Activated CD8-positive, alpha-beta memory T cell treated with anti-CD3 and anti-CD28 coated beads, Interleukin-2, amount 50 U/mL, for 4 hours (primary cell): ENCODE measurements around the gene ADGRD1.
"Not testable (repeated sequence)": the region's sequence is repeated elsewhere in the genome, so short reads cannot be mapped to it uniquely, and the experiment has no call there.

Experiments
- DNase-seq: peaks from one replicate; pipeline ENCODE4 v3.0.0-alpha.2; 2020

Gene ADGRD1

GRCh38 chr12:130953771-130954543, at the start of gene ADGRD1:
Gene ADGRD1 (plus strand): TSS chr12:130953907. CDS start chr12:130954466, 559 bp downstream.
- no peak for DNase-seq

DNA sequence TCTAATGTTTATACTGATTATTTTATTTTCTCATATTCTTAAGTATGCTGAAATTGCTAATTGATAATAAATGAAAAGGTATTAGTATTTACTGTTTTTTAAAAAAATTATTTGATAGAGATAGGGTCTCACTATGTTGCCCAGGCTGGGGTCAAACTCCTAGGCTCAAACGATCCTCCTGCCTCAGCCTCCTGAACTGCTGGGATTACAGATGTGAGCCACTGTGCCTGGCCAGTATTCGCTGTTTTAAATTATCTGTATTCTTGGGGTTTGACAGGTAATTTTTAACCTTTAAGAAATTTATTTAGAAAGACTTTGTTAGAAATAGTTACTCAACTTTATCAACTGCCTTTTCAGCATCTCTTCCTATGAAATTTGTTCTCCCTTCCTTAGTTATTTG, 49.6 kb upstream of the ADGRD1 start:
- no peak for DNase-seq

DNA sequence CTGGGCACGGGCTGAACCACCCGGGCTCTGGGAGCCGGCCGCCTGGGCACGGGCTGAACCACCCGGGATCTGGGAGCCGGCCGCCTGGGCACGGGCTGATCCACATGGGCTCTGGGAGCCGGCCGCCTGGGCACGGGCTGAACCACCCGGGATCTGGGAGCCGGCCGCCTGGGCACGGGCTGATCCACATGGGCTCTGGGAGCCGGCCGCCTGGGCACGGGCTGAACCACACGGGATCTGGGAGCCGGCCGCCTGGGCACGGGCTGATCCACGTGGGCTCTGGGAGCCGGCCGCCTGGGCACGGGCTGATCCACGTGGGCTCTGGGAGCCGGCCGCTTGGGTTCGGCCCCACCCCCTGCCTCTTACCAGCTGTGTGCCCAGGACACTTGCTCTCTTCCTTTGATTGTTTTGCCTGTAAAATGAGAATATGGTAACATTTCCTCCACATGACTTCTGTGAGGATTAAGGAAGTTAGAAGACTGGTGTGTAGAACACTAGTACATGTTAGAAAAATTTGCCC, 48.7 kb upstream of the ADGRD1 start:
- DNase-seq: not testable (repeated sequence)

DNA sequence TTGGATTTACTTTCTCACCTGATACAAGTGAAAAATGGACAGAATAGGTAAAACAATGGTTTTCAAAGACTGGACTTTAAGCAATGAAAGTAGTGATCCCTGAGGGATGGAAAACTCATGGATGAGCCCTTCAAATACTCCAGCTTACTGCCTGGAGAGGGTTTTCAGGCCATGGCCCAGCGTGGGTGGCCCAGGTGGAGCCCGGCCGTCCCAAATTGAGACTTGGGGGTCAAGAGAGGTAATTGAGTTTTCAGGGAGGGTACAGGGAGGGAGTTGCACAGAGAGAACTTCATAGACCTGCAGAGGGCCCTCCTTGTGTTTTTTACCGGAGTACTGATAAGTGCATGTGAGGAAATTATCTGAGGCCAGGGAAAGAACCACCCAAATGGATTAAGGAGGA, 44.6 kb upstream of the ADGRD1 start:
- no peak for DNase-seq

DNA sequence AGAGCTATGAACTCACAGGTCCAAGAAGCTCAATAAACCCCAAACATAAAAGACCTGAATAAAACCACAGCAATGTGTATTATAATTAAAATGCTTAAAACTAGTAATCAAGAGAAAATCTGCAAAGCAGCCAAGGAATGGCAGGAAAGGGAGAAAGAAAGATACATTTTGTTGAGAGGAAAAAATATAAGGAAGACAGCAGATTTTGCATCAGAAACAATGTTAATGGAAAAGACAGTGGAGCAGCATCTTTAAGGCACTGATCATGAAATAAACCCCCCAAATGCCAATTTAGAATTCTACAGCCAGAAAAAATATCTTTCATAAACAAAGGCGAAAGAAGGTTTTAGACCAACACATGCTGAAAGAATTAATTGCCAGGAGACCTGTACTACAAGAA, 42.5 kb upstream of the ADGRD1 start:
- DNase-seq: no peak

GRCh38 chr12:130911933-130912332, 41.8 kb upstream of the ADGRD1 start:
- DNase-seq: no peak

- DNase-seq: no peak
Measured at GRCh38 chr12:130916241-130916911, 37.3 kb upstream of the ADGRD1 start.

DNA sequence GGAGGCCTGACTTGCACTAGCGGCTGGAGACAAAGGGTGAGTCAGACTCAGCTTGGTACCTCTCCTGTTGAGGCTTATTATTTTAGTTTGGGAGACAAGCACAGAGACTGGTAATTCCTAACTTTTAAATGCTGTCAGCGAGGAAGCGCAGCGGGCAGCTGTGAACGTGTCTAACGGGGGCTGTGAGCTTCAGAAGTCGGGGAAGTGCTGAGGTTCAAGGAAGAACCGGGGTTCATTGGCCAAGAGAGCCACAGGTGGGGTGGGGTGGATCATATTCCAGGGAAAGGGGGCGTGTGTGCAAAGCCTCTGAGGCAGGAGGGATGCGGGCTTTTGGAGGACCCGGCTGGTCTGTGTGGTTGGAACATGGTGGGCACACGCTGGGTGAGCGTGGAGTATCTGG, 36.1 kb upstream of the ADGRD1 start:
- no peak for DNase-seq

- no peak for DNase-seq
Measured at GRCh38 chr12:130919086-130919485, 34.6 kb upstream of the ADGRD1 start.

DNA sequence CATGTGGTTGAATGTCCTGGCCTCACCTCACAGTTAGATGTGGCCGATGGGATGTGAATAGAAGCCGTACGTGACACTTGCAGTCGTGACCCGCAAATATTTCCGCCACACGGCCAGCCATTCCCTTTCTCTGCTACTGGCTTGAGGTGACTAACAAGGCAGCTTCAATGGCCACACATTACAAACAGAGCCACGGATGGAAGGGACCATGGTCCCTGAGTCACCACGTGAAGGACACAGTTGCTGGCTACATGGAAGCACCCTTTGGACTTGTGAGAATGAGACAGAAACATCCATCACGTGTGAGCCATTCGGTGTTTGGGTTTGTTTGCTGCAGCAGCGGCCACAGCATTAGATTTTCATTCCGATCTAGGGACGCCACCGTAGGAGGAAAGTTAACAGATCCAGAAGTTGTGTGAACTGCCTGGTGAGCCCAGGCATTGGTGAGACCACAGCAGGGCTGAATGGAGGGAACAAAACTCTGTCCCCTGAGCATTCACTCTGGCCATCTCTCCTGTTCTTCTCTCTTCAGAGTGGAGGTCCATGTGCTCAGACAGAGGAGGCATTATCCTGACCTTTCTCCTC, 33.5 kb upstream of the ADGRD1 start:
- DNase-seq: no peak

DNA sequence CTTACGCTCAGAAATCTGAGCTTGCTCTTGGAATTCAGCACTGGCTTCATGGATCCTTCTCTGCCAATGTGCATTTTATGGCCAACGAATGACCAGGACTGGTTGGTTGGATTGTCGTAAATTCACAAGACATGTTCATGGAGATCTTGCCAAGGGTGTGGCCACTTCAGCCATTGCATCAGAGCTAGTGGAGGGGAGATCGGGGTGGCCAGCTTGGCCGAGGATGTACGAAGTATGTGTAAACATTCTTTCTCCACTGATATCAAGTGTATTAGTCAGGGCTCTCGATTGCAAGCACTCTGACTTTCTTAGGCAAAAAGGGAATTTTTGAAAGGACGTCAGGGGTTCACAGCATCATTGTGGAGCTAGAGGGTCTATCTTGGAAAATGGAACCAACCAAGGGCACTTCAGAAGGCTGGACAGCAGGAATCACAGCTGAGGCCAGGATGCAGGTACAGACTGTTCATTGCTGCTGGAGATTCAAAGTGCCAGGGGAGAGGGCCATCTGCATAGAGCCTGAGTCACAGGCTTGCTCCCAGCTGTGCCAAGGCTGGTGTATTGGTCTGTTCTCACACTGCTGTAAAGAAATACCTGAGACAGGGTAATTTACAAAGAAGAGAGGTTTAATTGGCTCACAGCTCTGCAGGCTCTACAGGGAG, 32.9 kb upstream of the ADGRD1 start:
- no peak for DNase-seq

GRCh38 chr12:130922511-130922953, 31.2 kb upstream of the ADGRD1 start:
- DNase-seq: no peak

DNA sequence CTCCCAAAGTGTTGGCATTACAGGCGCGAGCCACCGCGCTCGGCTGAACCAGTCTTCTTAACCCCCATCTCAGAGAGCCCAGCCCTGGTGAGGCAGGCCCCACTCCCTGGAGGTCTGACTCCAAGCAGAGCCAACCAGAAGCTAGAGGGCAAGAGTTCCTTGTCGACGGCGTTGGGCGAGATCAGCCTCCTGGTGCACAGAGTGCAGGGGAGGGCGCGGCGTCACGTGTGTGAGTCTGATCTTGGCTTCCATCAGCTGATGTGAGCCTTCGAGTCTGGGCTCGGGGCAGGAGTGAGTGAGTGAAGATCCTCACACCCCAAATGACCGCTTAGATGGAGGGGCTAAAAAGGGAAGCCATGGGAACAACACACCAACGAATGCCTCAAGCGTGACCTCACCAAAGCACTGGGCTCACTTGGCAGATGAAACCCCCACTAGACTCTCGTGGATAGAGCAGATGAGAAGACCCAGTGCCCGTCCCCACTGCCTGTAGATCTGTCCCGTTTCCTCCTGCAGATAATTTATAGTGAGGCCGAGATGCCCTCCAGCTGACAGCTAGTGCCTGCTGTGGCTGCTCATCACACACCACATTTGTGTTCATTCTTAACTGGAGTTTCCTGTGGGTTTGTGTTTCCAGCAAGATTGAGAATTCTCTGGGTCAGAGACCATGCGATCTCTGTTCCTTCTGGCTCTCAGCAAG, 28.6 kb upstream of the ADGRD1 start:
- DNase-seq: no peak

GRCh38 chr12:130925666-130926015, 28.1 kb upstream of the ADGRD1 start:
- no peak for DNase-seq

- DNase-seq: no peak
Measured at GRCh38 chr12:130929363-130929762, 24.3 kb upstream of the ADGRD1 start.

DNA sequence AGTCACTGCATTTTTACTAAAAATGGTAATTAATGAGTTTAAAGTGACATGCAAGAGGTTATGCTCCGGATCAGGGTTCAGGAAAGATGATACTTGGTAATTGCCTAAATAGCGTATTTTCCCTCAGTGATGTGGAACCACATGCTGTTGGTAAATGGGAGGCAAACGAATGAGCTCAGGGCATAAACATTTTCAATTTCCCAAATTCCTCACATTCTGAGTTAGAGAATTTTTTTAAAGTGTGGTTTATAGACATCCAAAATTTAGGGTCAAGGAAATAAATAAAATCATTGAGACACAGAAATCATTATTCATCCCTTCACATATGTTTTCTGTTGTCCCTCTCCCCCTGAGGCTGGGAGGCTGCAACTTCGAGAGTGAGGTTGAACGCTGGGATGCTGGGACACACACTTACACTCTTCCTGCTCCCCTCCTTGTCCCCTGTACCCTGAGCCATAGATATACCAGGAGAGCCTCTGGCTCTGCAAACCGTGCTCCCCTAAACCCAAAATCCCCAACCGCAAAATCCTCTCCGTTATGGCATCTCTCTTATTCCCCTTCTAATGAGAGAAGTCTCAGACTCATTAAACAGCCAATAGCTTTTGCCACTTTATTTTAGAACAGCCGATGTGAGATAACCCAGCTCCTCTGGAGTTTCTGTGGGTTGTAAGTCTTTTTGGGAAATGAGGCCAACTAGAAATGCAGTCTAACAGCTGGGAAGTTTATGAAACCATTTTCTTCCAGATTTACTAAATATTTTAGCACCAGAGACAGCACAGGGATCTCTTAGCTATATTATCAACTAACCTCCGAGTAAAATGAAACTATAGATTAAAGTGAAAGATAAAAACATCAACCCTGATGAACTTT, 21.4 kb upstream of the ADGRD1 start:
- no peak for DNase-seq

- DNase-seq: no peak
Measured at GRCh38 chr12:130933269-130933995, 20.3 kb upstream of the ADGRD1 start.

DNA sequence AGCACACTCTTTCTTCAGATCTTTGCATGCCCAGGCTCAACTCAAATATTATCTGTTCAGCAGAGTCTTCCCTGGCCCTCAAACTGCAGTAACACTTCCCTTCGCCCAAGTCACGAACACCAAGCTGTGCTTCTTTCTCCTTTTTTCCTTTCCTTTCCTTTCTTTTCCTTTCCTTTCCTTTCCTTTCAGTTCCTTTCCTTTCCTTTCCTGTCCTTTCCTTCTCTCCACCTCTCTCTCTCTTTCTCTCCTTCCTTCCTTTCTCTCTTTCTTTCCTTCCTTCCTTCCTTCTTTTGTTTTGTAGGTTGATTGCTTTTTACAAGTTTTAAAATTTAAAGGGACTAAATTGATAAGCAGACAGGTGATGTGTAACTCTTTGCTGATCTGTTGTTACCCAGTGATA, 19.0 kb upstream of the ADGRD1 start:
- no peak for DNase-seq

DNA sequence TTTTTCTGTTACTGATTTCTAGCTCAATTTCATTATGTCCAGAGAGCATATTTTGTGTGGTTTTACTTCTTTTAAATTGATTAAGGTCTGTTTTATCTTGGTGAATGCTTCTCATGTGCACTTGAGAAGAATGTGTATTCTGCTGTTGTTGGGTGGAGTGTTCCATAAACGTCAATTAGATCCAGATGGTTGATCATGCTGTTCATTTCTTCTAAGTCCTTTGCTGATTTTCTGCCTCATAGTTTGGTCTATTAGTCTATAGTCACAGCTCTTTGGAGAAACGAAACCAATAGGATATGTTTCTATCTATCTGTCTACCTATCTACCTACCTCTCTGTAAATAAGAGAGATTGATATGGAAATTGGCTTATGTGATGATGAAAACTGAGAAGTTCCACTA, 17.1 kb upstream of the ADGRD1 start:
- DNase-seq: no peak

GRCh38 chr12:130937063-130937462, 16.6 kb upstream of the ADGRD1 start:
- no peak for DNase-seq

- DNase-seq: not testable (repeated sequence)
Measured at GRCh38 chr12:130937546-130937945, 16.2 kb upstream of the ADGRD1 start.
